ENCODE results near the gene COIL. TPM values are rescaled to one million over a fixed set of nuclear protein-coding genes. Genes with fewer than 3 reads are reported as not detected.

Gene COIL
- total and polyA plus RNA-seq, 4 donors = 7.2 to 21.4 (median 9.7) TPM

DNA sequence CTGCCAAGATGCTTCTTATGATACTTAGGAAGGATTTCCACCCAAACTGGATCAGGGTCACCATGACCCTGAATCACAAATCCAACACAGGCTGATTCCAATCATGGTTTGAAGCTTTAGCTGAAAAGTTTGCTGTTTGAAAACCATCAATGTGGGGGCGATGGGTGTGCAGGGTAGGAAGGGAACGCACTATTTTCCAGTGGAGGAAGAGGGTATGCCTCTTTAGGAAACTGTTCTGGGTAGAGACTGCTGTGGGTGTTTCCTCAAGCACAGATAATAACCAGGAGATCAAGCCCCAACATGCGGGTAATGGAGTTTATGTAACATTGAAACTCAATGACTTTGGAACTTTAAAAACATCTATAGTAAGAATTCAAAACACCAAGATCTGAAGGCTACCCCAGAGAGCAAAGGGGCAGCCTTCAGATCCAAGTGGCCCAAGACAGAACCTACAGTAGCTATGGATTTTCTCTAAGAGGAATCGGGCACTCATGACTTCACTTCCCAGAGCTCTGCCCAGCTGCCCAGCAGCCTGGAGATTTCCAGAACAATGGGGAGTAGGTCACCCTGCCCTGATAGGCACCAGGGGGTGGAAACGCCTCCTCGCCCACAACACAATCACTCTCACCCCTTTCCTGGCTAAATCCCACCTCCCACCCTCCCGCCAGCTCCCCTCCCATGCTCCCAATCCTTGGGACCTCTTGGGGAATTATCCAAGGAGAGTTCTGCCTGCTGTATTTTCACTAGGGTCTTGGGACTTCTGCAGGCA is 69.8 kb downstream of the COIL start:
- DNase-seq (no peak), ATAC-seq (ENCODE audit: insufficient read depth, low FRiP score) (no peak)
- no peak overlapping the region for H3K9ac ChIP-seq (ENCODE audit: insufficient read depth in 1 of 2, low read length in 2 of 2)
- WGBS, 2 donors = 91 to 94% methylated on average over 7 of the region's 7 CpGs
- no peak overlapping the region for H3K27ac ChIP-seq (ENCODE audit: low read depth in 1 of 2, low read length in 1 of 2)
- TF ChIP-seq, protein P1, sequence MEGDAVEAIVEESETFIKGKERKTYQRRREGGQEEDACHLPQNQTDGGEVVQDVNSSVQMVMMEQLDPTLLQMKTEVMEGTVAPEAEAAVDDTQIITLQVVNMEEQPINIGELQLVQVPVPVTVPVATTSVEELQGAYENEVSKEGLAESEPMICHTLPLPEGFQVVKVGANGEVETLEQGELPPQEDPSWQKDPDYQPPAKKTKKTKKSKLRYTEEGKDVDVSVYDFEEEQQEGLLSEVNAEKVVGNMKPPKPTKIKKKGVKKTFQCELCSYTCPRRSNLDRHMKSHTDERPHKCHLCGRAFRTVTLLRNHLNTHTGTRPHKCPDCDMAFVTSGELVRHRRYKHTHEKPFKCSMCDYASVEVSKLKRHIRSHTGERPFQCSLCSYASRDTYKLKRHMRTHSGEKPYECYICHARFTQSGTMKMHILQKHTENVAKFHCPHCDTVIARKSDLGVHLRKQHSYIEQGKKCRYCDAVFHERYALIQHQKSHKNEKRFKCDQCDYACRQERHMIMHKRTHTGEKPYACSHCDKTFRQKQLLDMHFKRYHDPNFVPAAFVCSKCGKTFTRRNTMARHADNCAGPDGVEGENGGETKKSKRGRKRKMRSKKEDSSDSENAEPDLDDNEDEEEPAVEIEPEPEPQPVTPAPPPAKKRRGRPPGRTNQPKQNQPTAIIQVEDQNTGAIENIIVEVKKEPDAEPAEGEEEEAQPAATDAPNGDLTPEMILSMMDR (IDR thresholded peaks at IDR 0.05; ENCODE audit: control extremely low read depth, extremely low read depth) = no peak
- peaks cover 14 to 59% (median 17%) of the 10 kb centered on the region in 4 donors for H3K36me3 ChIP-seq (ENCODE audit: control insufficient read depth in 4 of 4, insufficient read depth in 4 of 4, low read length in 4 of 4)
- no peak overlapping the region for H3K4me3 ChIP-seq
- H3K4me1 ChIP-seq (ENCODE audit: control insufficient read depth in 5 of 5, insufficient read depth in 5 of 5, low read length in 5 of 5) = peaks cover 0 to 2% (median 0%) of the 10 kb centered on the region in 5 donors
- no peaks in the 10 kb centered on the region for H3K27me3 ChIP-seq (ENCODE audit: control insufficient read depth in 3 of 3, insufficient read depth in 3 of 3, low read length in 2 of 3)
- no peaks in the 10 kb centered on the region for H3K9me3 ChIP-seq (ENCODE audit: control insufficient read depth in 4 of 4, insufficient read depth in 3 of 4, low read length in 3 of 4)

DNA sequence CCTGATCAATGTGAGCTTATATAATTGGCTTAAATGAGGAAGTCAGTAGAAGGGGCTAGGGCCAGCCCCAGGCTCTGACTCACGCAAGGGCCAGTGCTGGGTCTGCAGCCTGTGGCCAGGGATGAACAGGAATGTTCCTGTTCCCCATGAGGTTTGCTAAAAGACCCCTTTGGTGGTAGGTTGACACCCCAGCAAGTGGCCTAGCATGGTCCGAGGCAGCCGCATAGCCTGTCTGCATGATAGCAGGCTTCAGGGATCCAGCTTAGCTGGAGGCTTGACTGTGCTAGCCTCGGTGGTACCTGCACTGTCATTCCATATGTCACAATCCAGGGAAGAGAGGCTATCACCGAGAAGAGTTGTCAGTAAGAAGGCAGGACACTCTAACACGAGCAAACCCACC is 70.5 kb downstream of the COIL start:
- H3K36me3 ChIP-seq (ENCODE audit: control insufficient read depth in 4 of 4, insufficient read depth in 4 of 4, low read length in 4 of 4) = peaks cover 12 to 57% (median 15%) of the 10 kb centered on the region in 4 donors
- H3K4me3 ChIP-seq = no peak overlapping the region
- no peak overlapping the region for H3K27ac ChIP-seq (ENCODE audit: low read depth in 1 of 2, low read length in 1 of 2)
- 96% methylated on average over 6 of the region's 6 CpGs for WGBS, 2 donors
- H3K4me1 ChIP-seq (ENCODE audit: control insufficient read depth in 5 of 5, insufficient read depth in 5 of 5, low read length in 5 of 5) = peaks cover 0 to 2% (median 0%) of the 10 kb centered on the region in 5 donors
- H3K9ac ChIP-seq (ENCODE audit: insufficient read depth in 1 of 2, low read length in 2 of 2) = no peak overlapping the region
- TF ChIP-seq, protein P1 (IDR thresholded peaks at IDR 0.05; ENCODE audit: control extremely low read depth, extremely low read depth) = no peak
- no peaks in the 10 kb centered on the region for H3K9me3 ChIP-seq (ENCODE audit: control insufficient read depth in 4 of 4, insufficient read depth in 3 of 4, low read length in 3 of 4)
- no peak for ATAC-seq (ENCODE audit: insufficient read depth, low FRiP score)
- no peak for DNase-seq
- no peaks in the 10 kb centered on the region for H3K27me3 ChIP-seq (ENCODE audit: control insufficient read depth in 3 of 3, insufficient read depth in 3 of 3, low read length in 2 of 3)

Other genes with a start within 250 kb of the COIL start
- 1 to 10 TPM; 1.6 to 1.8 TPM for gene C17orf67, start 127.1 kb downstream of the COIL start, total RNA-seq
- gene C17orf67, start 127.1 kb downstream of the COIL start, polyA plus RNA-seq = 1 to 10 TPM in 1 of 2 donors, under 1 TPM in 1; 0.64 to 2.8 TPM
- gene DGKE, start 126.9 kb downstream of the COIL start, total RNA-seq = 10 to 100 TPM in 1 of 2 donors, 1 to 10 TPM in 1; 8.6 to 38.2 TPM
- gene DGKE, start 126.9 kb downstream of the COIL start, polyA plus RNA-seq = 1 to 10 TPM; 1.5 to 2.8 TPM
- 10 to 100 TPM; 36.2 to 88.7 TPM for gene TRIM25, start 47.0 kb downstream of the COIL start, total RNA-seq
- gene TRIM25, start 47.0 kb downstream of the COIL start, polyA plus RNA-seq = 10 to 100 TPM; 22.7 to 51.3 TPM
- gene SCPEP1, start 17.1 kb upstream of the COIL start, total RNA-seq = 100 to 1,000 TPM in 1 of 2 donors, 10 to 100 TPM in 1; 49.5 to 105 TPM
- 100 to 1,000 TPM in 1 of 2 donors, 10 to 100 TPM in 1; 77.3 to 122 TPM for gene SCPEP1, start 17.1 kb upstream of the COIL start, polyA plus RNA-seq
- 10 to 100 TPM; 32.7 to 46.4 TPM for gene AKAP1, start 124.2 kb upstream of the COIL start, total RNA-seq
- gene AKAP1, start 124.2 kb upstream of the COIL start, polyA plus RNA-seq = 10 to 100 TPM; 23.1 to 26.9 TPM